ENCODE measurements around the gene BIRC5.
"Not testable (repeated sequence)": the region's sequence is repeated elsewhere in the genome, so short reads cannot be mapped to it uniquely, and the experiment has no call there.

BIRC5 gene

DNA sequence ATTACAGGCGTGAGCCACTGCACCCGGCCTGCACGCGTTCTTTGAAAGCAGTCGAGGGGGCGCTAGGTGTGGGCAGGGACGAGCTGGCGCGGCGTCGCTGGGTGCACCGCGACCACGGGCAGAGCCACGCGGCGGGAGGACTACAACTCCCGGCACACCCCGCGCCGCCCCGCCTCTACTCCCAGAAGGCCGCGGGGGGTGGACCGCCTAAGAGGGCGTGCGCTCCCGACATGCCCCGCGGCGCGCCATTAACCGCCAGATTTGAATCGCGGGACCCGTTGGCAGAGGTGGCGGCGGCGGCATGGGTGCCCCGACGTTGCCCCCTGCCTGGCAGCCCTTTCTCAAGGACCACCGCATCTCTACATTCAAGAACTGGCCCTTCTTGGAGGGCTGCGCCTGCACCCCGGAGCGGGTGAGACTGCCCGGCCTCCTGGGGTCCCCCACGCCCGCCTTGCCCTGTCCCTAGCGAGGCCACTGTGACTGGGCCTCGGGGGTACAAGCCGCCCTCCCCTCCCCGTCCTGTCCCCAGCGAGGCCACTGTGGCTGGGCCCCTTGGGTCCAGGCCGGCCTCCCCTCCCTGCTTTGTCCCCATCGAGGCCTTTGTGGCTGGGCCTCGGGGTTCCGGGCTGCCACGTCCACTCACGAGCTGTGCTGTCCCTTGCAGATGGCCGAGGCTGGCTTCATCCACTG, at the start of gene BIRC5:
TSS of gene BIRC5 (plus strand) at position 238 of the 690 bp plus-strand sequence. CDS start at position 302, 64 bp downstream.
- peak in 13 of 14 donors; percentile 35 to 88 (median 64) for DNase-seq

DNA sequence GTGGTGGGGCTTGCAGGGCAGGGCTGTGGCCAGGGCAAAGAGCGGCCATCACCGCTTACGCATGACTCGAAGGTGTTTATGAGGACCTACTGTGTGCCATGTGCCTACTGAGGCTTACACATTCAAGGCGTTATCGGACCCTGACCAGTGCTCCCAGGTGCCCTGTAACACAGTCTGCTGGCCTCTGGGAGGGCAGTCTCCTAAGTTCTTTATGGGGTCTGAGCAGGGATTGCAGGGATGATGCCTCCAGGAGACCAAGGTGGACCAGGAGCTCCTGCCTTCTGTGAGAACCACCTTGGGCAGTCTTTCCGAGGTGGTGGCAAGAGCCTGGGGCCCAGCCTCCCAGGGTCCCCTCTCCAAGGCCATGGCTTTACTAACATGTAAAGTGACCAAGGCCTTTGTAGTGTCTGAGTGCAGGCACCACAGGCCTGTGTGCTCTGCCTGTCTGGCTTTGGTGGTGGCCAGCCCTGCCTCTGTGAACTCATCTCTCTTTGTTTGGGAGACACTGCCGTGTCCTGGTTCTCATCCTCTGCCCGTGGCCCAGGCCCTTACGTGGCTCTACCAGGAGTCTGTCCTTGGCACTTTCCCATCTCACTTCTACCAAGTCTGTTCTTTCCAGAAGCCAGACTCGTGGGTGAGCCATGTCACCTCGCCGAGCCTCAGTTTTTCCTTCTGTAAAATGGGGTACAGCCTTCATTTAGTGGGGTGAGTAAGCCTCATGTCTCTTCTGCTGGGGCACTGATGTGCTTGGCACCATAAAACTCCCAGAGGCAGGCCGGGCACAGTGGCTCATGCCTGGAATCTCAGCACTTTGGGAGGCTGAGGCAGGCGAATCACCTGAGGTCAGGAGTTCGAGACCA, 49.1 kb upstream of the BIRC5 start:
- DNase-seq = no peak

DNA sequence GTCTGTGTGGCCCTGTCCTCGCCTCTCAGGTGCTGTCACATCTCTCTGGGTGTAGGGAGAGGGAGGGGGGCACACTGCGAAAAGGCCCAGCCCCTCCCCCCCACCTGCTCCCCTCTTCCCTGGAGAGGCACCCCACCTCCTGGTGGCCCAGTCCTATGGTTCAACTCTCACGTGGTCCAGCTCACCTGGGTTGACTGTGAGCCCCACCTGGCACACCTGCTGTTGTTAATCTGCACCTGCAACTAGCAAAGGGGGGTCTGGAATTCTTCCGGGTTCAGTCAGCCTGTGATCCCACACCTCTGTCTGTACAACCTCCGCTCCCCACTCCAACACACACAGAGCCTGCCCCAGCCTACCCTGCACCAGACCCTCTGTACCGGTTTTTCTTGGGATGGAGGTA, 47.6 kb upstream of the BIRC5 start:
- DNase-seq = no peak

DNA sequence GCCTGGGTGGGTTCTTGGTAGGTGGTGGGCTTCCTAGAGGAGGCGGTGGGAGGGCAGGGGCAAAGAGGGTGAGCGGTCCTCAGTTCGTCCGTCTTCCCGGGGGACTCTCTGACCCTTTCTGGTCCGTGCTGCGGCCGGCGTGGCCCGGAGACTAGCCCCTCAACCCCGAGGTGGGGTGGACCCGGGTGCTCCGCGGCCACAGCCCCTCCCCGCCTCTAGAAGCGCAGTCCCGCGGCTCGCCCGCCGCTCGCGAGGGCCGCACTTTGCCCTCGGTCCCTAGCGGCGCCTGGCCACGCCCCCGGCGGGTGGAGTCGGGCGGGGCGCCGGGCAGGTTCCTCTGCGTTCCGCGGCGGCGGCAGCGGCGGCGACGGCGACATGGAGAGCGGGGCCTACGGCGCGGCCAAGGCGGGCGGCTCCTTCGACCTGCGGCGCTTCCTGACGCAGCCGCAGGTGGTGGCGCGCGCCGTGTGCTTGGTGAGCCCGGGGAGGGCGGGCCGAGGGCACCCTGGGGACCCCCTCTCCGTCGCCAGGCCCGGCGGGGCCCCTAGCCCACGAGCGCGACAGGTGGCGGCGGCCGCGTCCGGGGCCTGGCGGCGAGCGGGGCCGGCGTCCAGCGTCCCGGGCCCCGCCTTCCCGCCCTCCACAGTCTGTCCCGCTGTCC, 45.7 kb upstream of the BIRC5 start, which contains the start of gene SYNGR2:
TSS of gene SYNGR2 (plus strand) at position 340 of the 661 bp plus-strand sequence. CDS start at position 376, 36 bp downstream.
- DNase-seq = peak in 10 of 14 donors; percentile 14 to 73 (median 38)

DNA sequence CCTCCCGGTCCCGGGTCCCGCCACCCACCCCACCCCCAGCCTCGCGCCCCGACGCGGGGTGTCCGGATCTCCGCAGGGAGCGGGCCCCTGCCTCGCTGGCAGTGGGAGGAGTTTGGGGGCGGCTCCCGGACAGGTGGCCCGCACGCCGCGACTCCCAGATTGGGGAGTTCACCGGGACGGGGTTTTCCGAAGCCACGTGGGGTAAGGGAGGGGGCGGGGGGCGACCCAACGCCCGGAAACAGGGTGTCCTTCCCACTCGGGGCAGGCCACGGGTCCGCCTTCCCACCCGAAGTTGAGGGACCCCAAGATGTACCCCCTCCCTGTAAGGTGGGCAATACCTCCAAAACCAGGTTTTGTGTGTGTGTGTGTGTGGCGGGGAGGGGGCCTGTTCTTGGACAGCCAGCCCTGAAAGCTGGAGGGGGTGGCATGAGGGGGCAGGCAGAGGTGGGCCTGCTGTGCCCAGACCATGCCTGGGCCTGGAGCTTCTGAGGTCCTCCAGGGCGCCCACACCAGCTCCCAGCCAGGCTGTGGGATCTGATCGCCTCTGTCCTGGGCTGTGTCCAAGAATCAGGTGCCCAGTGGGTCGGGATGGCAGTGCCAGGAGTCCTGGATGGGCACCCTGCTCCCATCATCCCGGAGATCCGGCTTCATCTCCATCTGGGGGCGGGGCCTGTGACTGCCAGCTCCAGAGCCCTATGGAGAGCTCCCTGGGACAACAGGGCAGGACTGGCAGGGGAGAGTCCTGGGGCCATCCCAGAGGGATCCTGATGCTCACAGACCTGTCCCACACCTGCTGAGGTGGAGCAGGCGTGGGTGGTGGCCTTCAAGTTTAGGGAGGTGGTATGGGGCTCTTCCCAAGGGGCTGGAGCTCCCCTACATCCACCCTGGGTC, 44.9 kb upstream of the BIRC5 start:
- peak in 12 of 14 donors; percentile 18 to 73 (median 43) for DNase-seq

DNA sequence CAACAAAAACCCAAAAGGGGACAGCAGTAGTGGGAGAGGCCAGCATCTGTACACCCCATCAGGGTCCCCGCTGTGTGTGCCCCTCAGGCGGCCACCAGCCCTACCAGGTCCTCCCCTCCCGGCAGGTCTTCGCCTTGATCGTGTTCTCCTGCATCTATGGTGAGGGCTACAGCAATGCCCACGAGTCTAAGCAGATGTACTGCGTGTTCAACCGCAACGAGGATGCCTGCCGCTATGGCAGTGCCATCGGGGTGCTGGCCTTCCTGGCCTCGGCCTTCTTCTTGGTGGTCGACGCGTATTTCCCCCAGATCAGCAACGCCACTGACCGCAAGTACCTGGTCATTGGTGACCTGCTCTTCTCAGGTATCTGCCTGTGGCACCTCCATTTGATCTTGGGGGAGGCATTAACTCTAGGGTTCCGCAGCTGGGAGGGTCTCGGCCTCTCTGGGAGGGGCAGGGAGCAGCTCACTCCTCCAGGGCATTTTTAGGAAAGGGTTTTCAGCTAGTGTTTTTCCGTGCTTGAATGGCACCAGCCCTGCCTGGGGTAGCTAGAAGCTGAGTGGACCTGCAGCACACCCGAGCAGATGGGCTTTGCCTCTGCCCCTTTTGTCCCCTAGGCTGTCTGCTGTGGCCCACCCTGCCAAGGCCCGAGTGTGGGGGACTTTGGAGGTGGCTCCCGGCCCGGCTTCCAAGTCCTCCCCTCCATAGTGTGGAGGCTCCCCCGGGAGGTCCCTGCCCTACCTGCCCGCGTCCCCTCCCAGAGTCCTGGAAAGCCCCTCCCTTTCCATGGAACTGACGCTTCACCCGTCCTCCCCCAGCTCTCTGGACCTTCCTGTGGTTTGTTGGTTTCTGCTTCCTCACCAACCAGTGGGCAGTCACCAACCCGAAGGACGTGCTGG, 43.1 kb upstream of the BIRC5 start:
- DNase-seq = peak in 1 of 14 donors; percentile 22

DNA sequence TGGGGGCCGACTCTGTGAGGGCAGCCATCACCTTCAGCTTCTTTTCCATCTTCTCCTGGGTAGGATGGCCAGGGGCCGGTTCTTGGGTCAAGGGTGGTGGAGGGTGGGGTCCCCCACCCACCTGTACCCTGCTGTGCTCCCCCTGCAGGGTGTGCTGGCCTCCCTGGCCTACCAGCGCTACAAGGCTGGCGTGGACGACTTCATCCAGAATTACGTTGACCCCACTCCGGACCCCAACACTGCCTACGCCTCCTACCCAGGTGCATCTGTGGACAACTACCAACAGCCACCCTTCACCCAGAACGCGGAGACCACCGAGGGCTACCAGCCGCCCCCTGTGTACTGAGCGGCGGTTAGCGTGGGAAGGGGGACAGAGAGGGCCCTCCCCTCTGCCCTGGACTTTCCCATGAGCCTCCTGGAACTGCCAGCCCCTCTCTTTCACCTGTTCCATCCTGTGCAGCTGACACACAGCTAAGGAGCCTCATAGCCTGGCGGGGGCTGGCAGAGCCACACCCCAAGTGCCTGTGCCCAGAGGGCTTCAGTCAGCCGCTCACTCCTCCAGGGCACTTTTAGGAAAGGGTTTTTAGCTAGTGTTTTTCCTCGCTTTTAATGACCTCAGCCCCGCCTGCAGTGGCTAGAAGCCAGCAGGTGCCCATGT, 42.3 kb upstream of the BIRC5 start:
- DNase-seq = not testable (repeated sequence)

DNA sequence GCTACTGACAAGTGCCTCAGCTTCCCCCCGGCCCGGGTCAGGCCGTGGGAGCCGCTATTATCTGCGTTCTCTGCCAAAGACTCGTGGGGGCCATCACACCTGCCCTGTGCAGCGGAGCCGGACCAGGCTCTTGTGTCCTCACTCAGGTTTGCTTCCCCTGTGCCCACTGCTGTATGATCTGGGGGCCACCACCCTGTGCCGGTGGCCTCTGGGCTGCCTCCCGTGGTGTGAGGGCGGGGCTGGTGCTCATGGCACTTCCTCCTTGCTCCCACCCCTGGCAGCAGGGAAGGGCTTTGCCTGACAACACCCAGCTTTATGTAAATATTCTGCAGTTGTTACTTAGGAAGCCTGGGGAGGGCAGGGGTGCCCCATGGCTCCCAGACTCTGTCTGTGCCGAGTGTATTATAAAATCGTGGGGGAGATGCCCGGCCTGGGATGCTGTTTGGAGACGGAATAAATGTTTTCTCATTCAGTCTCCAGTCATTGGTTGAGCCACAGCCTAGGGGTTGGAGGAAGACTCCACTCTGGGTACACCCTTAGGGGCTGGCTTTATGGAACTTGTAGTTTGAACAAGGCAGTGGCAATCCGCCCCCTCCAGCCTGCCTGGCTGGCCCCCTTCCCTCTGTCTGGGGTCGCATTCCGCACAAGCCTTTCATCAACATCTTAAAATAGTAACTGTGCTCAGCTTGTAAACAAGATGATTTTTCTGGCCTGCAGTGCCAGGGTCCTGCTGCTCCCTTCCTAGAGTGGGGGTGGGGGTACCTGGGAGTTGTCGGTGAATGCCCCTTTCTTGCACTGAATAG, 41.6 kb upstream of the BIRC5 start:
- DNase-seq = peak in 5 of 14 donors; percentile 26 to 42 (median 32)

DNA sequence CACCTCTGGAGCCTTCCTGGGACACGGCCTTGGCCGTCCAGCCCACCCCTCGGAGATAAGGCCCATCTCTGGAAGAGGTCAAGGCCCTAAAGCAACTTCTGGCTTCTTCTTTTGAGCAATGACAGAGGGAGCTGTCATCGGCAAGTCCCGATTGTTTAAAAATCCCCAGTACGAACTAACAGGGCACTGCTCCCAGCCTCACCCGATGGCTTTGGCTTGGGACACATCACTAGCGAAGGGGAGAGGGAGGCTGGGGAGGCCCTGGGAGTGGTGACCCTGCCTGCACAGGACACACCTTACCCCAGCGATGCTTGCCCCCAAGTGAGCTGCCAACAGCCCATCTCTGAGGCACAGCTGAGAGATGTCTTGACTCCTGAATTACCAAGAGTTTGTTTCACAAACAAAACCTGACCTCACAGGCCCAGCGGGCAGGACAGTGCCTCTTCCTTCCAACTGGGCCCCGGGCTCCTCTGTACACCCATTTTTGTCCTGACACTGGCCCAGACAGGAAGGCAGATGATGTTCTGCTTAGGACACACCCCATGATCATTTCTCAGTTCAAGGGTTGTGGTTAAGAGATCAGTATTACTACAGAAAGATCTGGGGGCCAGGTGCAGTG, 40.8 kb upstream of the BIRC5 start:
- peak in 1 of 14 donors; percentile 13 for DNase-seq

DNA sequence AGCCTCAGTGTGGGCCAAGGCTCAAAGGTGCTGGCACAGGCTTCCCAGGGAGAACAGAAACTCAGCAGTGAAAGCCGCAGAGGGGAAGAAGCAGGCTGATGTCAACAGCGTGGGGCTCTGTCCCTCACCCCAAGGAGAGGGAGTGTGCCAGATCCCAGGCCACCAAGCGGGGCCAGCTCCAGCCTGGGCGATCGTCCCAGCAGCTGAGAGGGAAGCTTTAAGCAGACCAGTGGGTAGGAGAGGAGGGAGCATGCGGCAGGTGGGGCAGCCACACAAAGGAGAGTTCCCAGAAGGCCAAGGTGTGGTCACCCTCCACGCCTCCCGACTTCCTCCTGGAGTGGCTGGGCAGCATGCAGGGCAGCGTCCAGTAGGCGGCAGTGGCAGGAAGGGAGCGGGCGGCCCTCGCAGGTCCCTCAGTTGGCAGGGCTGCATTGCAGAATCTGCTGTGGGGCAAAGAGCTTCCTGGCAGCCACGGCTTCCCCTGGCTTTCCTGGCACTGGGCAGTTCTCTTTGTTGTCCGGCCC, 39.6 kb upstream of the BIRC5 start:
- DNase-seq = peak in 13 of 14 donors; percentile 58 to 97 (median 87)

DNA sequence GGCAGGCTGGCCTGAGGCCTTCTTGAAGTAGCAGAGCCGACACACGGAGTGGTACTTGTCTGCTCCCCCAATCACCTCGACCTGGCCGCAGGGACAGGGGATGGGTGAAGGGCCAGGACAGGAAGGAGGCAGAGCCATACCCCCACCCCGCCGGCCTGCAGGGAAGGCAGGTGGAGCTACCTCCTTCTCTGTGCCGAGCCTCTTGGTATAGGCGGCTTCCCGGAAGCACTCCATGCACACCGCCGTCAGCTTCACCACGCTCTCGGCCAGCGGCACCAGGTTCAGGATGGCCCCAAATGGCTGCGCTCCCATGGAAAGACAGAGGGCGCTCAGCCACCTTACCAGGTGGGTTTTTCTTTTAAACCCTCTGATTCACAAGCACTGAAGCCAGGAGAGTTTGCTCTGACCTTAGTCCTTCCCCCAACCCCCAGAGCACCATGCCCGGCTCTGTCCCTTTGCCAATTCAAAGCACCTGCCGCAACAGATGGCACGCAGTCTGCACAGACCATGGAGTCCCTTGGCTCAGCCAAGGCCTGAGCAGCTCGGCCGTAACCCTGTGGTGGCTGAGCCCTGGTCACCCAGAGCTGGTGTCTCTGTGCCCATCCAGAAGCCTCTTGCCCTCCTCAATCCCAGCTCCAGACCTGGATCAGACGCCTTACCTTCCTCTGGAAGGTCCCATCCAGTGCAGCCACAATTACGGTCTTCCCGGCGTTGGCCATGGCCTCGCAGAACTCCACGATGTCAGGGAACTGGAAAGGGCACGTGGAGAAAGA, 39.0 kb upstream of the BIRC5 start:
- peak in 3 of 14 donors; percentile 44 to 97 (median 74) for DNase-seq

DNA sequence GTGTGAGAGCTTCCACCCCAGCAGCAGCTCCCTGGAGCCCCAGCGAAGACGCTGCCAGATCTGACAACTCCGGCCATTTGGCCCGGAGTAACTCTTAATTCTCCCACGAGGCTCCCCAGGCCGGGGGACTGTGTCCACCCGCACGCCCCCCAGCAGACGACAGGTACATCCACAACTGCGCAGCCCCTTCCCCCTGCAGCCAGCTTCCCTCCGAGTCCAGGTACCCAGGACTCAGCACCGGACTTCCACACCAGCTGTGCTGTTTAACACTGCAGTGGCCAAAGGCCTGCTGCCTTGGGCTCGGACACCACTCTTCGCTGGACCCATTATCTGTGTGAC, 38.4 kb upstream of the BIRC5 start:
- DNase-seq = no peak

DNA sequence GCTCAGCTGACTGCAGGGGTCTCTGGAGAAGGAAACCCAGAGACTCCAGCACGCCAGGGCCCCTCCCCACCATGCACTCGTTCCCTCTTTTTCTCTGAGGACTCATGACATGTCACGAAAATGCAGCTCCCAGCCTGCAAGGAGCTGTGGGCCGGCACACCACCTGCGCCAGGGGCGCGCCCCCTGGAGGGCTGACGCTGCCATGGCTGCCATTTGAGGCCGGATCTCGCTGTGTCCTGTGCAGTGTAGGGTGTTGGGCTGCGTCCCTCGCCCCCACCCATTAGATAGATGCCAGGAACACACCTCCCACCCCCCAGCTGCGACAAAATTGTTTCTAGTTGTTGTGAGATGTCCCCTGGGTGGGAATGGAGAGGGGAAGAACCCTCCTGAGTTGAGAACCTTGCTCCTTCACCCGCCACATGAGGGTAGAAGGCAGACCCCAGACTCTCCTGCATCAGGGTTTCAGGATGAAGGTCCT, 37.5 kb upstream of the BIRC5 start:
- DNase-seq = peak in 10 of 14 donors; percentile 11 to 67 (median 40)

DNA sequence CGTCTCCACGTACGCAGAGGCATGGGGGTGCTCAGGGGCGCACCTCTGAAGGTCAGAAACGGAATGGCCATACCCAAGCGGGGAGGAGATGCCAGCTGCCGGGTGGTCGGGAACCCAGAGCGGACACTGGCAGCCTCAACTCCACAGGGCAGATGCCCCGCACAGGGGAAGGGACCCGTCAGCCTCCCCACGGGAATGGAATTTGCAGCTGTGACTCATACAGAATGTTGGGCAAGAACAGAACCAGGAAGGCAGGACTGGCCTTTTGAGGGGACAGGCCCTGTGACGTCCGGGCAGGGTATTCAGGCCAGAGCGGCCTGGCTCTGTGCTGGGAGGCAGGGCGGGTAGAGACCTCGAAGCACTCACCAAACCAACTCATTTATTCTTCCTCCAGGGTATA, 34.7 kb upstream of the BIRC5 start:
- peak in 1 of 14 donors; percentile 34 for DNase-seq

DNA sequence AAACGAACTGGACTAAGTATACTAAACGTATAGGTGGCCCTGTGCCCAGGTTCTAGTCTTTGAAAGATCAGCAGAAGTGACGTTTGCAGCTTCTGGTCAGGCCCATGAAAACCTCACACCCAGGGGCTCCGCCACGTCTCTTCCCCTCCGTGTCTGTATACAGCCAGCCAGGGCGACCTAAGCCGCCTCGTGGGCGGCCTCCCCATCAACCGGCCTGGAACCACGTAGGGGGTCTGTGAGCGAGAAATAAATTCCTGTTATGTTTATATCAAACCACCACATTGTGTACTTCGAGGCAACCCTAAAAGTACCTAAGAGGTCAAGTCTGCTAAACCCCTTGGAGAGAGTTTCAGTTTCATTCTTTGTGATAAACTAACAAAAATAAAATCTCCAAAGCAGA, 34.0 kb upstream of the BIRC5 start:
- DNase-seq = no peak

DNA sequence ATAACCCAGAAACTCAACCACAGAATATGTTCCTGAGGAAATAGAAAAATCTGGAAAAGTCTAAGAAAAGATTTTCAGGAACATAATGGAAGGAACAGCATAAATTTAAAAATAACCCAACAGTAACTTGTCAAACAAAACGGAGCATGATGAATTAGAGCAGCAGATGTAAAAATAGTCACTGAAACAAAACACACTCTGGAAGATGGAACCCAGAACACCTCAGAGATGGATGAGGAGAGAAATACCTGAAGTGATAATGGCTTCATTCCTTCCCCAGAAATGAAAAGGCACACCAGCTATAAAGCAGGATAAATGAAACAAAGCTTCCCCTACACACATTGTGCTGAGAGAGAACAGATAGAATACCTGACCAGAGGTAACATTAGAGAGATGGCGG, 33.5 kb upstream of the BIRC5 start:
- no peak for DNase-seq

DNA sequence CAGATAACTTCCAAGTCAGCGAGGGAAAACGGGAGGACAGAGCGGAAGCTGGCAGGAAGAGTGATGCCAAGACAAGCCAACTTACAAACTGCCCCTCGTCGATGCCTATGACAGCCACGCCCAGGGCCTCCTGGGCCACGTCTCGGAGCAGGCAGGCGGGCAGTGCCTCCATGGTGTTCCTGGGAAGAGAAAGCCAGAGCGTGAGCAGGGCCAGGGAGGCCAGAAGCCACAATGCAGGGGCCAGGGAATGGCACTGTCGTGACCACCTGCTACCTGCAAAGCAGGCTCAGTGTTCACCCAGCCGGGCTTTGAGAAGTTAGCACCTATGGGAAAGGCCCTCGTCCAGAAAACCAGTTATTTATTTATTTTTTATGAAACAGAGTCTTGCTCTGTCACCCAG, 31.5 kb upstream of the BIRC5 start:
- no peak for DNase-seq

DNA sequence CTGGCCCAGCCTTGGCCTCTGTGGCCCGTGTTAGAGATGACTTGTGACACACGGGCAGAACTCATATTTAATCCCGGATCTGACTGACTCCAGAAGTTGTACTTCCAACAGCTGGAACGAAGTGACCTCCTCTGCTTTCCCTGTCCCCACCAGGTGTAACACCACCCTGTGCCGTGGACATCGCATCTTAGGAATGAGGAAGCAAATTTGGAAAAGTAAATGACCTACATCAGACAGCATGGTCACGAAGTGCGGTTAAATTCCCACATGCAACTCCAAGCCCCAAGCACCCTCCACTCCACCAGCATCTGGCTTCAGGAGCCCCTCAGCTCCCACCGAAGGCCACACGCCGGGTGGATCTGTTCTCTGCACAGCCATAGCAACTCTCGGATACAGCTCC, 30.1 kb upstream of the BIRC5 start:
- DNase-seq = no peak

Data from C1 segment of cervical spinal cord (tissue), 14 donors.